ENCODE data around the gene CHMP1A.

DNA sequence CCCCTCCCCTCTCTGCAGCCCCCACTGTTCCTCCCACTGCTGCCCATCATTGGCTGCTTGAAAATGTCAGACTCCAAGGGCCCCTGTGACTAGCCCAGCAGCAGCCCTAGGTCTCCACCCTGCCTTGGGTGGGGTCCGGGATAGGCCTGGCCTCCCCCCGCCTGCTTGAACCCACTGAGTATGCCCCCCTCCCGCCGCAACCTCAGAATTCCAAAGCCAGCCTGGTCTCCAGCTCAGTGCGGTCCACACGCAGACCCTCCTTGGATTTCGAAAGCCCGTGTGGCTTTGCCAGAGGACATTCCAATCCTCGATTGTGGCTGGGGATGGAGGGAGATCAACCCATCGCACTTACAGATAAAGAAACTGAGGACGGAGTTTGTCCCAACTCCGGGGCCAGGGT, 37.7 kb downstream of the CHMP1A start:
- TF ChIP-seq GATA2 (IDR thresholded peaks at IDR 0.05; ENCODE audit: low read depth, low read length) = no peak
- no peak for TF ChIP-seq GATA3 (IDR thresholded peaks at IDR 0.05; ENCODE audit: low read depth, low read length)
